IMR-90 (cell line): ENCODE measurements around the gene SLC22A2. TPM values are rescaled to one million over a fixed set of nuclear protein-coding genes. Genes with fewer than 3 reads are reported as not detected.

Experiments used
- ATAC-seq: fragments of 200-7000 bp; cut with Tn5 transposase; 2 replicates; pipeline ENCODE4 v1.9.1; 2020; ENCODE audit warnings: low read depth, mild to moderate bottlenecking, moderate library complexity
- BruUV-seq: library from RNA; stranded (reverse); fragments of 400-500 nt; replicated peaks from 2 replicates; lab custom pipeline; 2021; lab: Mats Ljungman, UMichigan
- CTCF ChIA-PET: fragments of 300-600 bp; formaldehyde crosslinking; extraction: SDS; loops from one replicate; lab custom pipeline; 2021; ENCODE audit warnings: antibody characterized with exemption; lab: Yijun Ruan, JAX
- POLR2A ChIA-PET: fragments of 300-600 bp; sonication (Branson Sonifier 250); formaldehyde crosslinking; loops from one replicate; lab custom pipeline; 2022; ENCODE audit warnings: antibody characterized with exemption; ENCODE audit not compliant: unreplicated experiment; lab: Charles Lee
- DNase-seq: peaks from one replicate; pipeline ENCODE4 v3.0.0; 2013
- H2AFZ ChIP-seq: replicated peaks from 2 replicates; pipeline ENCODE3; 2013; ENCODE audit warnings: low read length, mild to moderate bottlenecking; ENCODE audit not compliant: poor library complexity
- H2AK5ac ChIP-seq: 2 replicates; pipeline ENCODE4 v1.6.1; 2013; ENCODE audit warnings: low read depth, low read length, inconsistent platforms
- H2AK9ac ChIP-seq: replicated peaks from 2 replicates; pipeline ENCODE3; 2013; ENCODE audit warnings: mild to moderate bottlenecking, low read depth, low read length, moderate library complexity; ENCODE audit not compliant: poor library complexity
- H2BK120ac ChIP-seq: 2 replicates; pipeline ENCODE4 v1.6.1; 2013; ENCODE audit warnings: low read depth, low read length, inconsistent platforms
- H2BK15ac ChIP-seq: 3 replicates; pipeline ENCODE4 v1.6.1; 2013; ENCODE audit warnings: low read depth, low read length, inconsistent platforms
- H2BK20ac ChIP-seq: 2 replicates; pipeline ENCODE4 v1.6.1; 2013; ENCODE audit warnings: low read depth, mild to moderate bottlenecking, inconsistent platforms, low read length, moderate library complexity
- H2BK5ac ChIP-seq: 2 replicates; pipeline ENCODE4 v1.6.1; 2013; ENCODE audit warnings: mild to moderate bottlenecking, low read depth, low read length, inconsistent platforms; ENCODE audit not compliant: poor library complexity, severe bottlenecking
- H3K14ac ChIP-seq: replicated peaks from 2 replicates; pipeline ENCODE4 v1.6.1; 2013; ENCODE audit warnings: low read depth, low read length, inconsistent platforms
- H3K18ac ChIP-seq: 2 replicates; pipeline ENCODE4 v1.6.1; 2013; ENCODE audit warnings: low read depth, low read length, control low read depth
- H3K23ac ChIP-seq: 2 replicates; pipeline ENCODE4 v1.6.1; 2013; ENCODE audit warnings: low read depth, low read length, inconsistent platforms
- H3K27ac ChIP-seq: 2 replicates; pipeline ENCODE4 v1.5.1; 2013; ENCODE audit warnings: mild to moderate bottlenecking, control low read depth, low read length; ENCODE audit not compliant: insufficient read depth
- H3K27me3 ChIP-seq: 2 replicates; pipeline ENCODE4 v1.6.1; 2013; ENCODE audit warnings: low read length; ENCODE audit not compliant: control insufficient read depth, insufficient read depth
- H3K36me3 ChIP-seq: 2 replicates; pipeline ENCODE4 v1.6.1; 2013; ENCODE audit warnings: low read length, mixed read lengths; ENCODE audit not compliant: control insufficient read depth, insufficient read depth
- H3K4ac ChIP-seq: 2 replicates; pipeline ENCODE4 v1.6.1; 2013; ENCODE audit warnings: low read depth, low read length, inconsistent platforms
- H3K4me1 ChIP-seq: 2 replicates; pipeline ENCODE4 v1.6.1; 2013; ENCODE audit warnings: low read length, mixed read lengths; ENCODE audit not compliant: control insufficient read depth, insufficient read depth
- H3K4me2 ChIP-seq: 2 replicates; pipeline ENCODE4 v1.6.1; 2013; ENCODE audit warnings: low read depth, mild to moderate bottlenecking, control low read depth, low read length, moderate library complexity
- H3K4me3 ChIP-seq: 2 replicates; pipeline ENCODE4 v1.5.1; 2013; ENCODE audit warnings: low read depth, mild to moderate bottlenecking, control low read depth, low read length, moderate library complexity; ENCODE audit not compliant: insufficient read depth
- H3K56ac ChIP-seq: 2 replicates; pipeline ENCODE4 v1.6.1; 2013; ENCODE audit warnings: low read length, inconsistent platforms; ENCODE audit not compliant: insufficient read depth; ENCODE audit errors: extremely low read depth
- H3K79me1 ChIP-seq, 2 experiments: 2 replicates each; pipeline ENCODE4 v1.6.1; 2013; ENCODE audit warnings: low read length in 2 of 2, inconsistent platforms in 1 of 2, low read depth in 1 of 2
- H3K9ac ChIP-seq: 2 replicates; pipeline ENCODE4 v1.6.1; 2013; ENCODE audit warnings: low read depth, low read length, control low read depth
- H3K9me1 ChIP-seq: 2 replicates; pipeline ENCODE4 v1.6.1; 2013; ENCODE audit warnings: low read length, inconsistent platforms; ENCODE audit not compliant: insufficient read depth
- H3K9me3 ChIP-seq: 2 replicates; pipeline ENCODE4 v1.6.1; 2013; ENCODE audit warnings: low read length; ENCODE audit not compliant: control insufficient read depth, insufficient read depth
- H4K20me1 ChIP-seq: 2 replicates; pipeline ENCODE4 v1.6.1; 2013; ENCODE audit warnings: low read length, inconsistent platforms; ENCODE audit not compliant: insufficient read depth
- H4K5ac ChIP-seq: 2 replicates; pipeline ENCODE4 v1.6.1; 2013; ENCODE audit warnings: mild to moderate bottlenecking, low read depth, low read length, control low read depth
- H4K8ac ChIP-seq, 2 experiments: 2 replicates each; pipeline ENCODE4 v1.6.1; 2013; ENCODE audit warnings: low read depth in 2 of 2, low read length in 2 of 2, control low read depth in 1 of 2, inconsistent platforms in 1 of 2
- H4K91ac ChIP-seq: 2 replicates; pipeline ENCODE4 v1.6.1; 2013; ENCODE audit warnings: low read depth, low read length, inconsistent platforms; ENCODE audit not compliant: insufficient read depth
- BHLHE40 ChIP-seq: fragments of 150-350 bp; IDR thresholded peaks from 2 replicates; pipeline ENCODE4 v1.6.1; 2016; ENCODE audit warnings: mild to moderate bottlenecking, low read depth, low read length
- CEBPB ChIP-seq: IDR thresholded peaks from 2 replicates; pipeline ENCODE4 v1.6.1; 2012; ENCODE audit warnings: low read depth, low read length, improper control_type of control experiment
- CHD1 ChIP-seq: IDR thresholded peaks from 2 replicates; pipeline ENCODE4 v1.6.1; 2012; ENCODE audit warnings: low read depth, low read length, improper control_type of control experiment
- CTCF ChIP-seq: conservative IDR thresholded peaks from 2 replicates; pipeline ENCODE4 v1.5.1; 2012; ENCODE audit warnings: mild to moderate bottlenecking, low read depth, low read length, improper control_type of control experiment
- ELK1 ChIP-seq: fragments of 150-350 bp; IDR thresholded peaks from 2 replicates; pipeline ENCODE4 v1.6.1; 2016; ENCODE audit warnings: low read depth, mild to moderate bottlenecking, low read length, moderate library complexity, borderline replicate concordance
- FOS ChIP-seq: fragments of 150-350 bp; IDR thresholded peaks from 2 replicates; pipeline ENCODE4 v1.6.1; 2016; ENCODE audit warnings: low read depth, low read length
- MAFK ChIP-seq: IDR thresholded peaks from 2 replicates; pipeline ENCODE4 v1.6.1; 2012; ENCODE audit warnings: low read depth, low read length, improper control_type of control experiment
- MAZ ChIP-seq: IDR thresholded peaks from 2 replicates; pipeline ENCODE4 v1.6.1; 2012; ENCODE audit warnings: low read depth, mild to moderate bottlenecking, low read length, improper control_type of control experiment, moderate library complexity, borderline replicate concordance
- MXI1 ChIP-seq: IDR thresholded peaks from 2 replicates; pipeline ENCODE4 v1.6.1; 2012; ENCODE audit warnings: low read depth, mild to moderate bottlenecking, low read length, moderate library complexity, borderline replicate concordance
- NFE2L2 ChIP-seq: fragments of 150-350 bp; IDR thresholded peaks from 2 replicates; pipeline ENCODE4 v1.6.1; 2016; ENCODE audit warnings: low read depth, mild to moderate bottlenecking, low read length
- POLR2A ChIP-seq: IDR thresholded peaks from 2 replicates; pipeline ENCODE4 v1.6.1; 2012; ENCODE audit warnings: mild to moderate bottlenecking, low read depth, low read length
- RAD21 ChIP-seq: IDR thresholded peaks from 2 replicates; pipeline ENCODE4 v1.6.1; 2012; ENCODE audit warnings: low read length, improper control_type of control experiment
- RCOR1 ChIP-seq: IDR thresholded peaks from 2 replicates; pipeline ENCODE4 v1.6.1; 2012; ENCODE audit warnings: mild to moderate bottlenecking, low read length, improper control_type of control experiment; ENCODE audit not compliant: insufficient replicate concordance
- RFX5 ChIP-seq: IDR thresholded peaks from 2 replicates; pipeline ENCODE4 v1.8.0; 2012; ENCODE audit warnings: low read depth, mild to moderate bottlenecking, low read length, moderate library complexity
- SMC3 ChIP-seq: fragments of 150-350 bp; IDR thresholded peaks from 2 replicates; pipeline ENCODE4 v1.6.1; 2016; ENCODE audit warnings: low read depth, mild to moderate bottlenecking, antibody characterized with exemption, low read length, moderate library complexity
- USF2 ChIP-seq: fragments of 150-350 bp; IDR thresholded peaks from 2 replicates; pipeline ENCODE4 v1.6.1; 2017; ENCODE audit warnings: mild to moderate bottlenecking, antibody characterized with exemption, low read length, low read depth
- WGBS, 2 experiments: methylation state at CpG; one replicate each; pipeline versions ENCODE4 v1.1.5 to v1.1.7; 2013; ENCODE audit warnings: missing lambda C conversion rate in 2 of 2; ENCODE audit not compliant: insufficient read length in 1 of 2; ENCODE audit errors: extremely low coverage in 2 of 2; 5-methylcytosine and 5-hydroxymethylcytosine counted together
- dilution Hi-C: fragments of 300-500 bp; cut with HindIII; formaldehyde crosslinking; loops from one replicate; pipeline ENCODE4 v1.14.3; 2018; ENCODE audit warnings: low sequenced_read_pairs; ENCODE audit not compliant: unreplicated experiment
- in situ Hi-C: fragments of 300-500 bp; cut with MboI; formaldehyde crosslinking; loops from 3 replicates; pipeline ENCODE4 v1.14.3; 2019; ENCODE audit warnings: low sequenced_read_pairs, inconsistent platforms, mixed read lengths
- intact Hi-C: fragments of 100-400 bp; cut with micrococcal nuclease; formaldehyde crosslinking; loops from 2 replicates; pipeline ENCODE4 v1.10.0; 2022
- polyA plus RNA-seq, 3 experiments: library from polyadenylated mRNA; depleted of rRNA; stranded (reverse); fragments of >200 nt; gene quantifications; 2 replicates each; pipeline ENCODE4 v1.2.3, GENCODE V29; 2012; ENCODE audit warnings: low replicate concordance in 1 of 3
- total RNA-seq: library from RNA; depleted of rRNA; stranded (reverse); fragments of >200 nt; gene quantifications from 2 replicates; pipeline ENCODE4 v1.2.3, GENCODE V29; 2012

The SLC22A2 gene
- total and polyA plus RNA-seq, 2 of the 4 experiments (the other 2 are of a cell fraction), result not detected

- Histone ChIP-seq H3K4me3 (no peak overlapping the region), H3K36me3 (no peaks in the 10 kb centered on the region), H3K14ac (no peak overlapping the region), H3K9ac (no peak overlapping the region), H3K56ac (no peak overlapping the region), H3K18ac (no peak overlapping the region), H4K5ac (no peak overlapping the region), H2AFZ (no peak overlapping the region), H2BK15ac (no peak overlapping the region), H2BK120ac (no peak overlapping the region), H3K4me1 (no peaks in the 10 kb centered on the region), H2BK20ac (no peak overlapping the region), H2AK9ac (no peak overlapping the region), H4K8ac (no peak overlapping the region), H3K79me1 (no peaks in the 10 kb centered on the region), H3K9me3 (0 out of 2 replicates have a peak, but pooled peaks cover 4% of the 10 kb centered on the region), H4K91ac (no peak overlapping the region), H3K27ac (no peak overlapping the region), H2AK5ac (no peak overlapping the region), H3K9me1 (no peaks in the 10 kb centered on the region), H3K27me3 (no peaks in the 10 kb centered on the region), H4K20me1 (no peaks in the 10 kb centered on the region), H3K4ac (no peak overlapping the region), H3K23ac (no peak overlapping the region), H2BK5ac (no peak overlapping the region), H3K4me2 (no peak overlapping the region)
- POLR2A ChIA-PET, result no interaction called here
- CTCF ChIA-PET, result no interaction called here
- BruUV-seq, result no TSS peak
- no CpG with 5 or more reads among the region's 3 CpGs for WGBS, 2 experiments
- DNase-seq, result no peak
- intact Hi-C loops, result no loop called here
- ATAC-seq, result no peak
- TF ChIP-seq NFE2L2 (no peak), MXI1 (no peak), RAD21 (no peak), MAZ (no peak), SMC3 (no peak), CHD1 (no peak), POLR2A (no peak), RFX5 (no peak), CTCF (no peak), BHLHE40 (no peak), ELK1 (no peak), MAFK (no peak), RCOR1 (no peak), CEBPB (no peak), USF2 (no peak), FOS (no peak)
- dilution Hi-C loops, result no loop called here
- in situ Hi-C loops, result no loop called here
Measured at GRCh38 chr6:160249671-160250070, 8.9 kb downstream of the SLC22A2 start.
